Sigmoid colon (tissue), 3 donors: ENCODE measurements around the gene RETREG1.

ENCODE experiments used
- POLR2A ChIP-seq, 2 donors: fragments of 450-650 bp; IDR thresholded peaks; one replicate each; pipeline ENCODE4 v1.6.1; 2016; ENCODE audit warnings: antibody characterized with exemption in 2 of 2, mild to moderate bottlenecking in 2 of 2, moderate library complexity in 2 of 2
- TF ChIP-seq, protein P1 (sequence below), 4 experiments: fragments of 450-650 bp in 3 of 4; fragments of 200-600 bp in 1 of 4; IDR thresholded peaks; one replicate each; pipeline ENCODE4 v1.5.1; 2016 to 2019; ENCODE audit warnings: antibody characterized with exemption in 4 of 4, mild to moderate bottlenecking in 3 of 4, moderate library complexity in 2 of 4

DNA sequence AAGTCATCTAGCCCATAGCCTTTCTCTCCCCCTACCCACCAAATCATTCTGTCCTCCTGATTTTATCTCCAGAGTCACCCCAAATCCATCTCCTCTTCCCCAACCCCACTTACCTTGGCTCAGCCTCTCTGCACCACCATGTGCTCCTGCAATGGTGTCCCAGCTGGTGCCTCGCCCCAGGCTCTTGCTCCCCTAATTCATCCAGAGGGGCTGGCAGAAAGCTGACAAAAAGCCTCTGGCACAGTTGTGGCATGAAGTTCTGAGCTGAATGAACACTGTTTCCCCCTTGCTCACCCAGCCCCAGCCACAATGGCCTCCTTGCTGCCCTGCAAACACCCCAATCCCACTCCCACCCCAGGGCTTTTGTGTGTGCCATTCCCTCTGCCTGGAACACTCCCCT, 10.2 kb downstream of the RETREG1 start:
- no peak for TF ChIP-seq POLR2A (IDR thresholded peaks at IDR 0.05)
- TF ChIP-seq, protein P1, sequence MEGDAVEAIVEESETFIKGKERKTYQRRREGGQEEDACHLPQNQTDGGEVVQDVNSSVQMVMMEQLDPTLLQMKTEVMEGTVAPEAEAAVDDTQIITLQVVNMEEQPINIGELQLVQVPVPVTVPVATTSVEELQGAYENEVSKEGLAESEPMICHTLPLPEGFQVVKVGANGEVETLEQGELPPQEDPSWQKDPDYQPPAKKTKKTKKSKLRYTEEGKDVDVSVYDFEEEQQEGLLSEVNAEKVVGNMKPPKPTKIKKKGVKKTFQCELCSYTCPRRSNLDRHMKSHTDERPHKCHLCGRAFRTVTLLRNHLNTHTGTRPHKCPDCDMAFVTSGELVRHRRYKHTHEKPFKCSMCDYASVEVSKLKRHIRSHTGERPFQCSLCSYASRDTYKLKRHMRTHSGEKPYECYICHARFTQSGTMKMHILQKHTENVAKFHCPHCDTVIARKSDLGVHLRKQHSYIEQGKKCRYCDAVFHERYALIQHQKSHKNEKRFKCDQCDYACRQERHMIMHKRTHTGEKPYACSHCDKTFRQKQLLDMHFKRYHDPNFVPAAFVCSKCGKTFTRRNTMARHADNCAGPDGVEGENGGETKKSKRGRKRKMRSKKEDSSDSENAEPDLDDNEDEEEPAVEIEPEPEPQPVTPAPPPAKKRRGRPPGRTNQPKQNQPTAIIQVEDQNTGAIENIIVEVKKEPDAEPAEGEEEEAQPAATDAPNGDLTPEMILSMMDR (IDR thresholded peaks at IDR 0.05), result no peak
